Dendritic cell treated with granulocyte-macrophage colony-stimulating factor and Interleukin-4, amounts not matched to agents 40 ng/mL and 50 ng/mL, for 4 days (primary cell): ENCODE data around the gene UCP3.

Experiments
- H3K27ac Mint-ChIP-seq: one replicate; pipeline ENCODE4 v1.8.0; 2022; ENCODE audit warnings: mild to moderate bottlenecking, mixed read lengths
- H3K27me3 Mint-ChIP-seq: one replicate; pipeline ENCODE4 v1.8.0; 2022; ENCODE audit warnings: mild to moderate bottlenecking, mixed read lengths
- H3K36me3 Mint-ChIP-seq: one replicate; pipeline ENCODE4 v1.8.0; 2022; ENCODE audit warnings: low read depth, mixed read lengths
- H3K4me1 Mint-ChIP-seq: one replicate; pipeline ENCODE4 v1.8.0; 2022; ENCODE audit warnings: low read depth, mixed read lengths
- H3K4me3 Mint-ChIP-seq: one replicate; pipeline ENCODE4 v1.8.0; 2022; ENCODE audit warnings: mild to moderate bottlenecking, moderate library complexity, mixed read lengths
- H3K9me3 Mint-ChIP-seq: one replicate; pipeline ENCODE4 v1.8.0; 2022; ENCODE audit warnings: mixed read lengths
- intact Hi-C: fragments of 100-400 bp; cut with micrococcal nuclease; formaldehyde crosslinking; loops from one replicate; pipeline ENCODE4 v1.15.0; 2022

The UCP3 gene

GRCh38 chr11:73972620-73973449, 36.0 kb downstream of the UCP3 start:
- H3K9me3 Mint-ChIP-seq: no peaks in the 10 kb centered on the region
- no peak overlapping the region for H3K4me3 Mint-ChIP-seq
- peak overlapping the region; percentile 75 for H3K27ac Mint-ChIP-seq
- intact Hi-C loops: no loop called here
- H3K4me1 Mint-ChIP-seq: peaks cover 74% of the 10 kb centered on the region
- peaks cover 2% of the 10 kb centered on the region for H3K27me3 Mint-ChIP-seq
- H3K36me3 Mint-ChIP-seq: peaks cover 52% of the 10 kb centered on the region

- H3K36me3 Mint-ChIP-seq: peaks cover 45% of the 10 kb centered on the region
- H3K27me3 Mint-ChIP-seq: peaks cover 5% of the 10 kb centered on the region
- H3K27ac Mint-ChIP-seq: no peak overlapping the region
- H3K4me1 Mint-ChIP-seq: peaks cover 67% of the 10 kb centered on the region
- H3K9me3 Mint-ChIP-seq: no peaks in the 10 kb centered on the region
- H3K4me3 Mint-ChIP-seq: no peak overlapping the region
- intact Hi-C loops: no loop called here
Measured at GRCh38 chr11:73972187-73972586, 36.7 kb downstream of the UCP3 start.

- no peaks in the 10 kb centered on the region for H3K9me3 Mint-ChIP-seq
- H3K4me3 Mint-ChIP-seq: no peak overlapping the region
- peaks cover 5% of the 10 kb centered on the region for H3K27me3 Mint-ChIP-seq
- peaks cover 36% of the 10 kb centered on the region for H3K36me3 Mint-ChIP-seq
- intact Hi-C loops: no loop called here
- H3K4me1 Mint-ChIP-seq: peaks cover 58% of the 10 kb centered on the region
- H3K27ac Mint-ChIP-seq: peak overlapping the region; percentile 41
Measured at GRCh38 chr11:73971175-73971719, 37.6 kb downstream of the UCP3 start.

- H3K4me3 Mint-ChIP-seq: no peak overlapping the region
- peak overlapping the region; percentile 46 for H3K27ac Mint-ChIP-seq
- peaks cover 10% of the 10 kb centered on the region for H3K27me3 Mint-ChIP-seq
- no peaks in the 10 kb centered on the region for H3K9me3 Mint-ChIP-seq
- peaks cover 25% of the 10 kb centered on the region for H3K36me3 Mint-ChIP-seq
- H3K4me1 Mint-ChIP-seq: peaks cover 47% of the 10 kb centered on the region
- intact Hi-C loops: loop anchor here (10.0 kb wide), 1 partner anchor 475 kb away; no protein-coding TSS in a partner anchor
Measured at GRCh38 chr11:73969991-73970800, 38.7 kb downstream of the UCP3 start.

GRCh38 chr11:73969091-73969490, 39.8 kb downstream of the UCP3 start:
- Mint-ChIP-seq H3K4me1 (peaks cover 43% of the 10 kb centered on the region), H3K27ac (peak overlapping the region; percentile 46), H3K4me3 (no peak overlapping the region), H3K36me3 (peaks cover 14% of the 10 kb centered on the region), H3K9me3 (no peaks in the 10 kb centered on the region), H3K27me3 (peaks cover 14% of the 10 kb centered on the region)
- intact Hi-C loops: loop anchor here (10.0 kb wide), 1 partner anchor 476 kb away; no protein-coding TSS in a partner anchor

GRCh38 chr11:73968356-73968966, 40.4 kb downstream of the UCP3 start:
- Mint-ChIP-seq H3K36me3 (peaks cover 8% of the 10 kb centered on the region), H3K27me3 (peaks cover 18% of the 10 kb centered on the region), H3K27ac (no peak overlapping the region), H3K4me3 (no peak overlapping the region), H3K9me3 (no peaks in the 10 kb centered on the region), H3K4me1 (peaks cover 40% of the 10 kb centered on the region)
- intact Hi-C loops: loop anchor here (10.0 kb wide), 1 partner anchor 476 kb away; no protein-coding TSS in a partner anchor

- H3K36me3 Mint-ChIP-seq: no peaks in the 10 kb centered on the region
- peaks cover 18% of the 10 kb centered on the region for H3K27me3 Mint-ChIP-seq
- peaks cover 25% of the 10 kb centered on the region for H3K4me1 Mint-ChIP-seq
- no peak overlapping the region for H3K27ac Mint-ChIP-seq
- no peaks in the 10 kb centered on the region for H3K9me3 Mint-ChIP-seq
- intact Hi-C loops: loop anchor here (10.0 kb wide), 1 partner anchor 479 kb away; no protein-coding TSS in a partner anchor
- no peak overlapping the region for H3K4me3 Mint-ChIP-seq
Measured at GRCh38 chr11:73965764-73966121, 43.1 kb downstream of the UCP3 start.

- no peaks in the 10 kb centered on the region for H3K9me3 Mint-ChIP-seq
- intact Hi-C loops: loop anchor here (10.0 kb wide), 1 partner anchor 480 kb away; no protein-coding TSS in a partner anchor
- peaks cover 21% of the 10 kb centered on the region for H3K4me1 Mint-ChIP-seq
- H3K36me3 Mint-ChIP-seq: no peaks in the 10 kb centered on the region
- peaks cover 18% of the 10 kb centered on the region for H3K27me3 Mint-ChIP-seq
- no peak overlapping the region for H3K4me3 Mint-ChIP-seq
- no peak overlapping the region for H3K27ac Mint-ChIP-seq
Measured at GRCh38 chr11:73965076-73965763, 43.7 kb downstream of the UCP3 start.

- H3K4me1 Mint-ChIP-seq: peaks cover 10% of the 10 kb centered on the region
- H3K9me3 Mint-ChIP-seq: no peaks in the 10 kb centered on the region
- intact Hi-C loops: loop anchor here (5.0 to 10.0 kb wide), 2 partner anchors 128 to 481 kb away; no protein-coding TSS in a partner anchor
- H3K36me3 Mint-ChIP-seq: no peaks in the 10 kb centered on the region
- H3K27ac Mint-ChIP-seq: peak overlapping the region; percentile 60
- peaks cover 18% of the 10 kb centered on the region for H3K27me3 Mint-ChIP-seq
- no peak overlapping the region for H3K4me3 Mint-ChIP-seq
Measured at GRCh38 chr11:73963861-73964260, 45.0 kb downstream of the UCP3 start.

- Mint-ChIP-seq H3K4me1 (peaks cover 10% of the 10 kb centered on the region), H3K27me3 (peaks cover 26% of the 10 kb centered on the region), H3K27ac (no peak overlapping the region), H3K4me3 (no peak overlapping the region), H3K36me3 (no peaks in the 10 kb centered on the region), H3K9me3 (no peaks in the 10 kb centered on the region)
- intact Hi-C loops: loop anchor here (5.0 to 10.0 kb wide), 2 partner anchors 130 to 483 kb away; no protein-coding TSS in a partner anchor
Measured at GRCh38 chr11:73962101-73962705, 46.7 kb downstream of the UCP3 start.

GRCh38 chr11:73961321-73961720, 47.6 kb downstream of the UCP3 start:
- intact Hi-C loops: loop anchor here (5.0 to 10.0 kb wide), 2 partner anchors 131 to 483 kb away; no protein-coding TSS in a partner anchor
- Mint-ChIP-seq H3K27me3 (peaks cover 35% of the 10 kb centered on the region), H3K4me1 (peaks cover 11% of the 10 kb centered on the region), H3K27ac (no peak overlapping the region), H3K36me3 (no peaks in the 10 kb centered on the region), H3K9me3 (no peaks in the 10 kb centered on the region), H3K4me3 (no peak overlapping the region)

- intact Hi-C loops: no loop called here
- Mint-ChIP-seq H3K4me1 (peaks cover 5% of the 10 kb centered on the region), H3K27me3 (peaks cover 27% of the 10 kb centered on the region), H3K27ac (no peak overlapping the region), H3K9me3 (no peaks in the 10 kb centered on the region), H3K36me3 (no peaks in the 10 kb centered on the region), H3K4me3 (no peak overlapping the region)
Measured at GRCh38 chr11:73958521-73959141, 50.3 kb downstream of the UCP3 start.
